GM18858 (cell line): ENCODE data around the gene ADGRB2.

ENCODE experiments used
- ATAC-seq: cut with Tn5 transposase; IDR thresholded peaks from one replicate; pipeline ENCODE4 v1.9.1; 2021; ENCODE audit not compliant: unreplicated experiment

Gene ADGRB2

DNA sequence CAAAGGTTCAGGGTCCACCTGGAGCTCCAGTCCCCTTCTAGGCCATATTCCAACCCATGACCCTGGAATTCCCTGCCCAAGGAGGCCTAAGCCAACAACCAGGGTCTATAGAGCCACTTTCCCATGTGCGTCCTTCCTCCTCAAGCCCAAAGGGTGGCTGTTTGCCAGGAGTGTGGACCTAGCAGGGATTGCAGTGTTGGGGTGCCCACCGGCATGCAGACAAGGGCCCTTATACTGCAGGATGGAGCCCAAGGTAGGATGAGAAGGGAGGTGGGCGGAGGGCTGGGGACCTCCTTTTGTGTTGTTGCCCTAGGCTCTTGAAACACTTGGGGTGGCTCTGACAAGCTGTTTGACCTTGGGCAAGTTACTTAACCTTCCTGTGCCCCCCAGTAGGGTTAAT, 19.7 kb upstream of the ADGRB2 start:
- no peak for ATAC-seq

DNA sequence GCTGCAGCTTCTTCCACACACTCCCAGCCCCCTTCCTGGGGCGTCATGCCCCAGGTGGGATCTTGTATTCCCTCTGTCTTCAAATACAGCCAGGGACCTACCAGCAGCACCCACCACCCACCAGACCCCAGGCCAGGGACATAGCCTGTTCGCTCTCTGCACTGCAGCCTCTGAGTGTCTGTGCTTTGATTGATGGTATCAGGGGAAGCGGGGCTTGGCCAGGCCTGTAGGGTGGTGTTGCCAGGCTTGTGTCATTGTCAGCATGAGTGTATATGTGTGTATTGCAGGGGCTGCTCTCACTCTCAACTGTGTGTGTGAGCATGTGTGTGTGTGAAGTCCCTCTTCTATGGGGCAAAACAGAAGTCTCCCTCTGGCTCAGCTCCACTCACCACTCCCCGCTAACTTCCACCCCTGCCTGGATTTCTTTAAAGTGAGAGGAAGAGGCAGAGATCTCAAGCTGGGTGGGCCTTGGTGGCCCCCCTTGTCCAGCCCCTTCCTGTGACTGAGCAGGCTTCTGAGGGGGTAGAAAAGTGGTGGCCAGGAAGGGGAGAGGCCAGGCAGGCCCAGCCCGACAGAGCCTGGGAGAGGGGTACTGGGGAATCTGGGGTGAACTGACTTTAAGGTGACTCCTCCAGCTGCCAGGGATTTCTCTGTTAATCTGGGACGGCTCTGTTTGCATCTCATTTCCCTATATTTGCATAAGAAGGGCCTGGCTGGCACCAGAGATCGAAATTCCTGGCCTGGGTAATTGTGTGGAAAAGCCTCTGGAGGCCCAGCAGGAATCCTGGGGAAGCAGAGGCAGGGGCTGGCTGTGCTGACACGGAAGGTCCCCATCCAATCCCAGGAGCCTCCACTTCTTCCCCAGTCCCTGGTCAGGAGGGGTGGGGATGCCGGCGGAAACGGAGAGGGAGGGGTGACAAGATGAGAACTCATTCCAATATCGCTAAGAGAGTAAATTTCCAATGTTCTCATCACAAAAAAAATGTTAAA, 18.6 kb upstream of the ADGRB2 start:
- ATAC-seq: no peak

DNA sequence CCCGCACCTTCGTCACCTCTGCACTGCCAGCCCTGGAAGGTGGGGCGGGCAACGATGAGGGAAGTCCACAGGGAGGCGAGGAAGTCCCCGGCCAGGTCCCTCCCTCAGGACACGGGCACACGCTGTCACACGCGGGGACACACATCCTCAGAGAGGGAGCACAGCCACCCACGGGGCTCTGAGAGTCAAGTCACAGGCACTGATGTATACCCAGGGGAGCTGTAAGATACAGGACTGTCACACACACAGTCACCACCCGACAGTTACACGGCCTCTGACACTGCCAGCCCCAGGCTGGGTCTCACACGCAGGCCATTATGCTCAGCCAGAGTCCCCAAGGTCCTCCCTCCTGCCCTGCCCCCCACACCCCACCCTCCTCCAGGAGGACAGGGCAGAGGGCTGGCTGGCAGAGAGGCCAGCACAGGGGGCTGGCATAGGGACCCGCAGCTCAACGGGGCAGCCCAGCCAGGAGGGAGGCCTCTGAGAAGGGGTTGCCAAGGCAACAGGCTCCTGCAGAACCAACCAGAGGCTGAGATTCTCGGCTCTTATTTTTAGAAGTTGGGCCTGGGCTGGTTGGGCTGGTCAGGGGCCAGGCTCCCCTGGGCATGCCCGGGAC, 17.7 kb upstream of the ADGRB2 start:
- ATAC-seq: no peak

DNA sequence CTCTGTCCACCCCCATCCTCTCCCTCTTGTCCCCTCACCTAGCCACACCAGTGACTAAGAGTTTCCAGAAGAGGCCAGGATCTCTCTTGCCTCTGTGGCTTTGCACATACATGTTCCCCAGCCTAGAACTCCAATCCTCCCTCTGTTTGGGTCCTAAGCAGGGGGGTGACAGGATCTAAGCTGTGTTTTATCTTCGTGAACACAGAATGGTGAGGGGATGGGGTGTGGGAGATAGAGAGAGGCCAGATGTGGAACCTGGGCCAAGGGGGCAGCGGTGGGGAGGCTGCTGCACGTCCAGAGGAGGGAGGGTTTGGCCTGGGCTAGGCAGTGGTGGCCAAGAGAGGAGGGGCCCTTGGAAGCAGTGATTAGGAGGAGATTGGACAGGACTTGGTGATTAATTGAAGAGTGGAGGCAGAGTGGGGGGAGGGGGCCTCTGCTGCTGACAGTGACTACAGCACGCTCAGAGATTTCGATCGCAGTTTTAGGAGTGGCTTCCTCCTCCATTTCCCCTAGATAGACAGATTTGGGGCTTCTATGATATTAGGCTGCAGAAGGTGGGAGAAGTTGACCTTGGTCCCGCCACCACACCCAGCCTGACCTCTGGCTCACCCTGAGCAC, 17.1 kb upstream of the ADGRB2 start:
- ATAC-seq: no peak

DNA sequence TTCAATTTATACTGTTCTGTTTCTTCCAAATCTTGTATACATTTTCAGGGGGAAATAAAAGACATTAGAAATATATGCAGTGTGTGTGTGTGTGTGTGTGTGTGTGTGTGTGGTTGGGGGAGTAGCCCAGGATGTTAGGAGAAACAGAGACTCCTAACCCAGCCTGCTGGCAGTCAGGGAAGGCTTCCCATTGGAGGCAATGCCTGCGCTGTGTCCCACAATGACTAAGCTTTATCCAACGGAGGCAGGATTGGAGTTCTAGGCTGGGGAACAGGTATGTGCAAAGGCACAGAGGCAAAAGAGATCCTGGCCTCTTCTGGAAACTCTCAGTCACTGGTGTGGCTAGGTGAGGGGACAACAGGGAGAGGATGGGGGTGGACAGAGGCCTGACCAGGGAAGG, 16.5 kb upstream of the ADGRB2 start:
- ATAC-seq: no peak

DNA sequence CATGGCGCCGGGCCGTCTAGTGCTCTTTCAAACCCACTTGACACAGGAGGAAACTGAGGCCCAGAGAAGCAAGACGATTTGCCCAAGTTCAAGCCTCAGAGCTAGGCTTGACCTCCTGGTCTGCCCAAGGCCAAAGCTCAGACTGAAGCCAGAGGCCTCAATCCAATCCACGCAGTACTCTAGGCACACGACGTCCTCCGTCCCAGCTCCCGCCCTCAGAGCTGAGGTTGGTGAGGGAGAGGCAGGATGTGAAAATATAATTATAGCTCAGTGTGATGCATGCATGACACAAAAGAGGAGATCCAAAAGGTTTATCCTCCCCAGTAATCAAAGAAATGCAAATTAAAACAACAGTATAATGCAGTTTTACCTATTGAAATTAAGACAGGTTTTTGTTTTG, 15.5 kb upstream of the ADGRB2 start:
- no peak for ATAC-seq

DNA sequence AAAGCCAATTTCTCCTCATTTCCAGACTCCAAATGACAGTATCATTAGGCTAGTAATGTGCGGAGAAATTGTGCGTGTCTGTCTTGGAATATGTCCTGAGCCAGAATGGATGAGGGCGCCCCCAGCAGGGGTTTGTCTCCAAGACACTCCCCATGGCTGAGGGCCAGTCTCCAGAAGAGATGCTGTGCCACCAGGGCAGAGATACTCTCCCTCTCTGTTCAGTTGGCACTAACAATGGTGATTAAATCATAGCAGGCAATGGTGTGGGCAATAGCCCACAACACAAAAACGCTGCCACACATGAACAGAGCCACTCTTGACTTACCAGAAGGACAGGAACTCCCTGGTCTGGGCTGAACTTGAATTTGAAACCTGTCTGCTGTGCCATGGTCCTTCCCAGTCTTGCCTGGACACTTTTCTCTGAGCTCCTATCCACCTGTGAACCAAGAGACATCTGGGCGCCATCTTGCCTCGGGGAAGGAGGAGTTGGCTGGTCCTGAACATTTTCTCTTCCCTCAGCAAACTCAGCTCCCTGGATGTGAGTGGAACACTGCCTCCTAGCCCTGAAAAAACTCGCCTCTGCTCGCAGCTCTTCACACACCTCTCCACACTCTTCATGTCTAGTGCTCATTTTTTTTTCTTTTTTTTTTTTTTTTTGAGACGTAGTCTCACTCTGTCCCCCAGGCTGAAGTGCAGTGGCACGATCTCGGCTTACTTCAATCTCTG, 14.8 kb upstream of the ADGRB2 start:
- ATAC-seq: no peak

DNA sequence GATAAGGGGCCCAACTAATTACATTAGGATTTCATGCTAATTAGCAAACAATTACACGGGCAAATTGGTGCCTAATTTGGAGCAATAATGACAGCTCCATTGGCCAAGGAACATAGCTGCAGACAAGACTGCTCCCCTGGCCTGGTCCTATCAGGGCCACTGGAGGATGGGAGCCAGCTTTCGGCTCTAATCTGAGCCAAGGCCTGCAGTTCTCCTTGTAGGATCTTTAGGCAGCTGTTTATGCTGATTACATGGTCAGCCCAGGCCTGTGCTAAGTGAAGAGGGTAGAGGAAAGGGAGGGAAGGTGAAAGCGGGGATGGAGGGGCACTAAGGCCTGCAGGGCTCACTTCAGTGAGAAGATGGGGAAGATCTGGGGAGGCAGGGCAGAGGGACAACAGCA, 12.4 kb upstream of the ADGRB2 start:
- no peak for ATAC-seq

DNA sequence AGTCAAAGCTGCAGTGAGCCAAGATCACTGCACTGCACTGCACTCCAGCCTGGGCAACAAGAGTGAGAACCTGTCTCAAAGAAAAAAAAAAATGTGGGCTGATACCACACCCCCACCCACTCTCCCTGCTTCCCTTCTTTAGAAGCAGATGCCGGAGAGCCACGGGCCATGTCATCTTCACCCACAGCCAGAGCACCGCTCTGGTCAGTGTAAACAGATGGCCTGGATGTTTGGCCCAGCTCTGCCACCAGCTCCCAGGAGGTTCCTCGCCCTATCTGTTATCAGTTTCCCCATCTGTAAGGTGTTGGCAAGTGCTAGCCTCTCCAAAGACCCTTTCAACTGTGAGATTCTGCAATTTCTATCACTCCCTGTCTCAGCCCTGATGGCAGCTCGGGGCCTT, 11.9 kb upstream of the ADGRB2 start:
- no peak for ATAC-seq

DNA sequence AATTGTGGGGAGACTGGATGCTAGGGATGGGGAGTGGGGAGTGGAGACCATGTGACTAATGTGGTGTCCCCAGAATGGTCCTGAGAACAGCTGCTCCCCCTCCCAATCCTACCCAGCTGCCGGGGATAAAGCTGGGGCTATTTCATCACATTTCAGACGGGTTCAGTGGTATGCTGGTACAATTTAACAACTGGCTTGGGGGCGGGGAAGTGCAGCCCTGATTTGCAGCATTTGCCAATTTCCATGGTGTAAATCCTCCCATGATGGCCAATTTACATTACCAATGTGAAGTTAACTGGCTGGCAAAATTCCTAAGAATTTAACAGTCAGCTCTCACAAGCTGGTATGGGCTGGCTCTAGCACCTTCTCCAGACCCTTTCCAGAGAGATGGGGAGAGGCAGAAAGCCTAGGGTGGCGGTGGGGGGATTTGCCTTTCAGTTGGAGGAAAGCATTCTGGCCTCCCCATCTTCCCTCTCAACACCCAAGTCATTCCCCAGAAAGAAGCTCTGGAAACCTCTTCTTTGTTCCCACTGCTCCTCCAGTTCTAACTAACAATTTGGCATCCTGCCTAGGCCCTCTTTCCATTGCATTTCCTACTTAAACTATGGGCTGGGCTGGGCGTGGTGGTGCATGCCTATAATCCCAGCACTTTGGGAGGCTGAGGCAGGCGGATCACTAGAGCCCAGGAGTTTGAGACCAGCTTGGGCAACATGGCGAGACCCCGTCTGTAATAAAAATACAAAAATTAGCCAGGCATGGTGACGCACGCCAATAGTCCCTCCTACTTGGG, 11.3 kb upstream of the ADGRB2 start:
- ATAC-seq: no peak

DNA sequence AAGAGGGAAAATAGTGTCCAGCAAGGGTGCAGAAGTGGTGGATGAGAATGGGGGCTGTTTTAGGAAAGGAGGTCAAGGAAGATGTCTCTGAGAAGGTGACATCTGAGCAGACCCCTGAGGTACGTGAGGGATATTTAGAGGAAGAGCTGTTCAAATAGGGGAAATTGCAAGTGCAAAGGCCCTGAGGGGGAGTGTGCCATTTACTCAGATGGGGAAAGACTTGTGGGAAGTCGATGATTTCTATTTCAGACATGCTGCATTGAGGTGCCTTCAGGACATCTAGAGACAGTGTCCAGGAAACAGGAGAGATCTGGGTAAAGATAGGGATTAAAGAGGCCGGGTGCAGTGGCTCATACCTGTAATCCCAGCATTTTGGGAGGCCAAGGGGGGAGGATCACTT, 10.4 kb upstream of the ADGRB2 start:
- no peak for ATAC-seq

DNA sequence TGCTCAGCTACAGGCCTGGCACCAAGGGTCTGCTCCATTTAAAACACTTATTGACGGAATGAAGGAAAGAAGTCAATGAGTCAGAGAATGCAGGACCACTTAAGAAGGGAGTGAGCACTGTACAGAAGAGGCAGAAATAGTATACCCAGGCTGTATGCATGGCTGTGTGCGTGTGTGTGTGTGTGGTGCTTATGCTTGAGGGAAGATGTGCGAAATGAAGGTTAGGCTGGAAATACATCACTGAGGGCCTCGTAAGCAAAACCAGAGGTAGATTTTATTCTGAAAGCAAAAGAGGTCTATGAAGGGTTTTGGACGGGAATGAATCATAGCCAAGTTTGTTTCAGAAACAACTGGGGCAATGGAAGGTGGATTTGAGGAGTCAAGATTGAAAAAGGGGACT, 9.7 kb upstream of the ADGRB2 start:
- no peak for ATAC-seq

DNA sequence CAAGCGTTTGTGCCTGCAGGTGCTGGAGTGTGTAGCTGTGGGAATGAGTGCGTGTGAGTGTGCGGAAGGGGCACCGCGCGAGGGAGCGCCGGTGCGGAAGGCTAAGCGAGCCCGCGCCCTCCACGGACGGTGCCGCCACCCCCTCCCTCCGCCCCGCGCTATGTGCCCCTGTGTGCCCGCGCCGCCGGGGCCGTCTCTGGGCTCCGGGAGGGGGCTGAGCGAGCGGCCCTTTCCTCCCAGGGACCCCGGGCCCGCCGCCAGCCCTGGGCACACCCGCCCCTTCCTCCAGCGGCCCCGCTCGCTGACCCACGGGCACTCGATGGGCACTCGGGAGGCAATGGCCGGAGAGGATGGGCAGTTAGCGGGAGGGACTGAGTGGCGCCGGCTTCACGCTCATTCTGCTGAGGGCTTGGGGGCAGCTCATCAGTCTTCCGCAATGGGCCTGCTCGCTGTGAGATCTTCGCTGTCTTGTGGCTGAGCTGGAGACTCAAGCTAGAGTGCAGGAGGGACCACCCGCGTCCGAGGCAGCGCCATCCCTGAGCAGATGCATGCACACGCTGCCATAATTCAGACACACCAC, 8.6 kb upstream of the ADGRB2 start:
- ATAC-seq: no peak

DNA sequence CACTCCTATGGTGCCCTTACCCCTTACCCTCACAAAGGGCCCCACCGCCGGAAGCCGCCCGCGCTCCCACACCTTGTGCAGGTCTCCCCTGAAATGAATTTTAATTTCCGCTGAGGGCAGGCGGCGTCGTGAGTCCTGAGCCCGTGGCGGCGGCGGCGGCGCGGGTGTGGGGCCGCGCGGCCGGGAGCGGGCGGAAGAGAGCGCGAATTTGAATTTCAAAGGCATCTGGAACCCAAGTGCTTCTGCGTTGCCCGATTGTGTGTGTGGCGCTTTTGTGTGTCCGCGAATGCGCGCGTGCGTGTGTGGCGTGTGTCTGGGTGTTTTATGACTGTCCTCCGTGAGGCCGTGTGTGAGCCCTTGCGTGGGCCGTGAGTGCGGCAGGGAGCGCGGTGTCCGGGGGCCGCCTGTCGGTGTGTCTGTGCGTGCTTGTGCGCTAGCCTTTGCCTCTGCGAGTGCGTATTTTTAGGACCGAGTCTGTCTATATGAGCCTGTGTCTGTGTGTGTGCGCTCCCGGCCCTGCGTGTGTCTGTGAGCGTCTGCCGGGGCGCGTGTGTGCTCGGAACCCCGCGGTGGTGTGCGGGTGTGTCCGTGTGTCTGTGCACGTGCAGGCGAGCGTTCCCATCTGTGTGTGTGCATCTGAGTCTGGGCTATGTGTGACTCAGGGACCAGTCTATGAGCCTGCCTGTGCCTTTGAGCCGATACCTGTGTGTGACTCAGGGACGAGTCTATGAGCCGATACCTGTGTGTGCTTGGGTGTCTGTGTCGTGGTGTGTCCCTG, 7.9 kb upstream of the ADGRB2 start:
- ATAC-seq: no peak

DNA sequence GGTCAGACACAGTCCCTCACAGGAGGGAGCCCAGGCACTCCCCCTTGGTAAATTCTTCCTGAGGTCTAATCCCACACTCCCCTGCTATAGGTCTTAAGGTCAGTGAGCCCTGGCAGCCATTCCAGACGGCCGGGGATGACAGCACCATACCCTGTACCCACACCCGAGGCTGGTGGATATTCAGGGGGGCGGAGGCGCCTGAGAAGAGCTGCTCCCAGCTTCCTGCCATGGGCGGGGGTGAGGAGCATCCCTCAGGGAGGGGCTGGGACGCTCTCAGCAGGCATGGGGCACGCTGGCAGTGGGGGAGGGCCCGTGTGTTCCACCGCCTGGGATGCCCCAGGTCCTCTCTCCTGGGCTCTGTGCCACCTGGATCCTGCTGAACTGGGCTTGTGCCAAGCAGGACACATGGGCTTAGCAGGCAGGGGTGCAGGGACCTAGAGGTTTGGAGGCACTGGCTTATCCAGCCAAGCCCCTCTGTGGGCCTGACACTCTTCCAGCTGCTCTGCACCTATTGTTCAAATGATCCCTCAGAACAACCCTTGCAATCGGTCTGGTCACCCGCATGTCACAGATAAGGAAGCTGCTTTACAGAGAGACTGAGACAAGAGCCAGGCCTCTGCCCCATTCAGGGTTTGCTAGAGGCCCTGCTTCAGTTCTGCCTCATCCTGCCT, 5.7 kb upstream of the ADGRB2 start:
- ATAC-seq: no peak

DNA sequence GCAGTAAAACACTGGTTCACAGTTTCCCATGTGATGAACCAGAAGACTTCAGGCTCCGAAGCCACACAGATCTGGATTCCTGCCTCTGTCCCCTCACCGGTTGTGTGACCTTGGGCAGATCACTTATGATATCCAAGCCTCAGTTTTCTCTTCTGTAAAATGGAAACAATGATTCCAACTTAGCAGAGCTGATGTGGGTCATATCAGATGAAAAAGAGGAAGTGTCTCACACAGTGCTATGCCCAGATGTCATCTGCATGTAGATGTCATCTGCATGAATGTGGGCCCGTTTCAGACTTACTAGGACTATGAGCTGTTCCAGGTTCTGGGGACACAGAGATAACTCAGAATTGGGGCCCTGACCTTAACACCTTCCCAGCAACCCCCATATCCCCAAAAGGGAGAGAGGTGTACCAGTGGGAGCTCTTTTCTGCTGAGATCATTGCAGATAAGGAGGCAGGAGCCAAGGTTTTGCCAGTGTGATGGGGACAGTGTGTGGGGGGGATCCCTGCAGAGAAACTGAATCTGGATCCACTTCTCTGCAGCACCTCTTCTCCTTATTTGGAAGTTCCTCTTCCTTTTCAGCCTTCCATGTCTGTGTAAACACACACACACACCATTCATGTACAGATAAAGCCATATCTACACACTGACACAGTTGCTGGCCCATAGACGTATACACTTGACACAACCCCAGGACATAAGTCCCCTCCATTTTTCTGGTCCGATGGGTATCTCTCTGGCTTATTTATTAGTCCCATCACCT, 5.0 kb upstream of the ADGRB2 start:
- ATAC-seq: no peak

DNA sequence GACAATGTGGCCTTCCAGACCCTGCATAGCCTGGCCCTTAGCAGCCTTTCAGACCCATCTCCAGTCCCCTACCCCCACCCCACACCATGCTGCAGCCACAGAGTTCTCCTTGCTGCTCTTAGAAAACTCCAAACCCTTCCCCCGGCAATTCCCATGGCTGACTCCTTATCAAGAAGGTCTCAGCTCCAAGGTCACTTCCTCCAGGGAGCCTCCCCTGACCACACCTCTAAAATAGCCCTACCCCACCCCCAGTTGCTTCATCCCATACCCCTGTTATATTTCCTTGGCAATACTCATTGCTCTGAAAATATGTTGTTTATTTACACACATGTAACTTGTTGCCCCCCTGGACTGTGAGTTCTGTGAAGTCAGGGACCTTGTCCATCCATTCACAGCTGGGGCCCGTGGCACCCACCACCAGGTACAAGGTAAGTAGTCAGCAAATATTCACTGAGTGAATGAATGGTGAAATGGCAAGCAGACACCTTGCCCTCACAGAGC, 4.3 kb upstream of the ADGRB2 start:
- no peak for ATAC-seq

DNA sequence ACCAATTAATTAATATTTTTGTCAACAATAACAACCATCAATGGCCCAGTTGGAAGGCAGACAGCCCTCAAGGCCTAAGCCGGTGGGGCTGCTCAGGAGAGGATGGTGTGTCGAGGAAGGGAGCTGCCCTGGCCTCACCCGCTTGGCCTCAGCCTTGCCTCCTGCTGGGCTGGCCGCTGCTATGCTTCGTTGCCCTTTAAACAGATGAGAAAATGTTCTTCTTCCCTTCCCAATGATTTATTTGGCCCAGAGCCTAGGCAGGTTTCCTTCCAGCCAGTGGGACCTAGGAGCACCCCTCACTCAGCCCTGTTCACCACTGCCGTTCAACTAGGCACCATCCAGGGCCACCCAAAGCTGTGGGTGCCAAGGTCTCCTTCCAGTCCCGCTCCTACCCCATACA, 3.1 kb upstream of the ADGRB2 start:
- no peak for ATAC-seq
